Thoracic aorta (tissue), 2 donors: ENCODE measurements around the gene LYZ. TPM values are rescaled to one million over a fixed set of nuclear protein-coding genes. Genes with fewer than 3 reads are reported as not detected.

Experiments used
- ATAC-seq: fragments of 150-250 bp; one replicate; pipeline ENCODE4 v1.8.0; 2017; ENCODE audit warnings: low read depth; ENCODE audit not compliant: insufficient number of reproducible peaks, low FRiP score
- DNase-seq: peaks from one replicate; pipeline ENCODE4 v3.0.0-alpha.2; 2020; ENCODE audit warnings: low spot score
- H3K27ac ChIP-seq, 2 donors: fragments of 200-600 bp; sonication (generic); 1 replicate in 1 of 2; 2 replicates in 1 of 2; pipeline ENCODE4 v1.5.1; 2016; ENCODE audit warnings: mild to moderate bottlenecking in 2 of 2, moderate library complexity in 2 of 2
- H3K27me3 ChIP-seq: fragments of 200-600 bp; sonication (generic); replicated peaks from 2 replicates; pipeline ENCODE4 v1.6.0; 2016; ENCODE audit warnings: mild to moderate bottlenecking; ENCODE audit not compliant: insufficient read depth
- H3K36me3 ChIP-seq: fragments of 200-600 bp; sonication (generic); one replicate; pipeline ENCODE4 v1.5.1; 2016
- H3K4me1 ChIP-seq, 2 donors: fragments of 200-600 bp; sonication (generic); 1 replicate in 1 of 2; 2 replicates in 1 of 2; pipeline versions ENCODE4 v1.5.1 to v1.6.0; 2016; ENCODE audit warnings: low read depth in 2 of 2, mild to moderate bottlenecking in 1 of 2; ENCODE audit not compliant: control insufficient read depth in 1 of 2
- H3K4me3 ChIP-seq: fragments of 200-600 bp; sonication (generic); 2 replicates; pipeline ENCODE4 v1.5.1; 2016; ENCODE audit warnings: mild to moderate bottlenecking
- H3K9me3 ChIP-seq: fragments of 200-600 bp; sonication (generic); 2 replicates; pipeline ENCODE4 v1.5.1; 2016
- total RNA-seq, 2 donors: library from RNA; depleted of rRNA; stranded (reverse); fragments of >200 nt; gene quantifications; one replicate each; pipeline versions ENCODE4 v1.1.0 to v1.2.3, GENCODE V29; 2016
- TF ChIP-seq, protein P1 (sequence below): fragments of 200-600 bp; sonication (generic); IDR thresholded peaks from one replicate; pipeline ENCODE4 v1.5.1; 2019; ENCODE audit warnings: antibody characterized with exemption

Gene LYZ
- total RNA-seq, 2 donors from 2014 or later, result 91.2 to 99.9 TPM

GRCh38 chr12:69366796-69367195 lies 18.6 kb downstream of the LYZ start:
- H3K27ac ChIP-seq, result no peak overlapping the region
- no peaks in the 10 kb centered on the region for H3K27me3 ChIP-seq
- peaks cover 12% of the 10 kb centered on the region for H3K36me3 ChIP-seq
- DNase-seq (no peak), ATAC-seq (no peak)
- no peaks in the 10 kb centered on the region for H3K9me3 ChIP-seq
- TF ChIP-seq, protein P1, sequence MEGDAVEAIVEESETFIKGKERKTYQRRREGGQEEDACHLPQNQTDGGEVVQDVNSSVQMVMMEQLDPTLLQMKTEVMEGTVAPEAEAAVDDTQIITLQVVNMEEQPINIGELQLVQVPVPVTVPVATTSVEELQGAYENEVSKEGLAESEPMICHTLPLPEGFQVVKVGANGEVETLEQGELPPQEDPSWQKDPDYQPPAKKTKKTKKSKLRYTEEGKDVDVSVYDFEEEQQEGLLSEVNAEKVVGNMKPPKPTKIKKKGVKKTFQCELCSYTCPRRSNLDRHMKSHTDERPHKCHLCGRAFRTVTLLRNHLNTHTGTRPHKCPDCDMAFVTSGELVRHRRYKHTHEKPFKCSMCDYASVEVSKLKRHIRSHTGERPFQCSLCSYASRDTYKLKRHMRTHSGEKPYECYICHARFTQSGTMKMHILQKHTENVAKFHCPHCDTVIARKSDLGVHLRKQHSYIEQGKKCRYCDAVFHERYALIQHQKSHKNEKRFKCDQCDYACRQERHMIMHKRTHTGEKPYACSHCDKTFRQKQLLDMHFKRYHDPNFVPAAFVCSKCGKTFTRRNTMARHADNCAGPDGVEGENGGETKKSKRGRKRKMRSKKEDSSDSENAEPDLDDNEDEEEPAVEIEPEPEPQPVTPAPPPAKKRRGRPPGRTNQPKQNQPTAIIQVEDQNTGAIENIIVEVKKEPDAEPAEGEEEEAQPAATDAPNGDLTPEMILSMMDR, result no peak
- H3K4me3 ChIP-seq, result no peak overlapping the region
- H3K4me1 ChIP-seq, result no peaks in the 10 kb centered on the region

- Histone ChIP-seq H3K9me3 (no peaks in the 10 kb centered on the region), H3K4me3 (no peak overlapping the region), H3K27me3 (no peaks in the 10 kb centered on the region), H3K27ac (no peak overlapping the region), H3K4me1 (no peaks in the 10 kb centered on the region), H3K36me3 (peaks cover 12% of the 10 kb centered on the region)
- no peak for DNase-seq
- TF ChIP-seq, protein P1, result no peak
- ATAC-seq, result no peak
Observed at GRCh38 chr12:69368171-69368570, 20.0 kb downstream of the LYZ start.

DNA sequence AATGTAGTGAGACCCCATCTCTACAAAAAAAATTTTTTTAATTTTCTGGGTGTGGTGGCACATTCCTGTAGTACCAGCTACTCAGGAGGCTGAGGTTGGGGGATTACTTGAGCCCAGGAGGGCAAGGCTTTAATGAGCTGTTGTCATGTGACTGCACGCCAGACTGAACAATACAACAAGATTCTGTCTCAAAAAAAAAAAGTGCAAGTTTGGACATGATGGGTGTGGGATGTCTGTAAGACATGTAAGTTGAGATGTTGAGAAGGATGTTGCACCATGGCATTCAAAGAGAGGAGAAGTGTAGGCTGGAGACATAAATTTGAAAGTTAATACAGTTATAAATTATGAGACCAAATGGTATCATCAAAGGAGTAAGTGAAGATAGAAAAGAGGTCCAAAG lies 34.9 kb downstream of the LYZ start:
- H3K36me3 ChIP-seq, result no peaks in the 10 kb centered on the region
- DNase-seq, result no peak
- H3K4me3 ChIP-seq, result no peak overlapping the region
- no peak overlapping the region for H3K27ac ChIP-seq
- H3K27me3 ChIP-seq, result no peaks in the 10 kb centered on the region
- H3K4me1 ChIP-seq, result no peaks in the 10 kb centered on the region
- H3K9me3 ChIP-seq, result no peaks in the 10 kb centered on the region
- ATAC-seq, result no peak
- TF ChIP-seq, protein P1, result no peak

DNA sequence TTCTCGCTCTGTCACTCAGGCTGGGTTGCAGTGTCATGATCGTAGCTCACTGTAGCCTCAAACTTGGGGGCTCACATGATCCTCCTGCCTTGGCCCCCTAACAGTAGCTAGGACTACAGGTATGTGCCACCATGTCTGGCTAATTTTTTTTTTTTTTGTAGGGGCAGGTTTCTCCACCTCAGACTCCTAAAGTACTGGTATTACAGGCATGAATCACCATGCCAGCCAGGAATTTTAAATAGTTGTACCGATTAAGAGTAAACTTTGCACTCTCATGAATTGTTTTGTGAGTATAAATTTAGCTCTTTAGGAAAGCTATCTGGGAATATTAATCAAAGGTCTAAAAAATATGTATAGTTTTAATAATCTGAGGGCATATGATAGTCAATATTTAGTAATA lies 36.9 kb downstream of the LYZ start:
- H3K4me3 ChIP-seq, result no peak overlapping the region

DNA sequence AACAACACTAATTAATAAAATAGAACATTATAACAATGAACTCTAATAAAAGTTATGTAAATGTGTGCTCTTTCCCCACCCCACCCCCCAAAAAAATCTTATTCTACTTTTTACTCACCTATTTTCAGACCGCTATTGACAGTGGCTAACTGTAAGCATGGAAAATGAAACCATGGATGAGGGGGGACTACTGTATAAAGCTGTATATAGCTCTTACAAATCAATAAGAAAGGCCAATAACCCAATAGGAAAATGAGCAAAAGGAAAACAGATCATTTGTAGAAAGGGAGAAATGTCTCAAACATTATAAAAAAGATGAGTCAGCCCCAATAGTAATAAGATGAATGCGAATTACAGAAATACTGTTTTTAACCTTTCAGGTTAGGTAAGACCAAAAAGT lies 38.7 kb downstream of the LYZ start:
- DNase-seq (no peak), ATAC-seq (no peak)
- Histone ChIP-seq H3K36me3 (no peaks in the 10 kb centered on the region), H3K4me1 (peaks cover 3 to 6% of the 10 kb centered on the region in 2 donors), H3K4me3 (no peak overlapping the region), H3K27me3 (no peaks in the 10 kb centered on the region), H3K9me3 (no peaks in the 10 kb centered on the region), H3K27ac (no peak overlapping the region)
- TF ChIP-seq, protein P1, result no peak

More for the DNA sequence above, 36.9 kb downstream of the LYZ start:
- H3K36me3 ChIP-seq, result no peaks in the 10 kb centered on the region
- no peaks in the 10 kb centered on the region for H3K9me3 ChIP-seq
- DNase-seq (no peak), ATAC-seq (no peak)
- TF ChIP-seq, protein P1, result no peak
- no peak overlapping the region for H3K27ac ChIP-seq
- H3K4me1 ChIP-seq, result peaks cover 2 to 3% of the 10 kb centered on the region in 2 donors
- no peaks in the 10 kb centered on the region for H3K27me3 ChIP-seq
